Measurements from ENCODE around the gene TMPRSS15.

GRCh38 chr21:18289876-18290275 is 113.7 kb downstream of the TMPRSS15 start:
- no peak for TF ChIP-seq CTCF (IDR thresholded peaks at IDR 0.05)
- no peak for TF ChIP-seq EP300 (IDR thresholded peaks at IDR 0.05)
